HepG2 (cell line): Measurements from ENCODE around the gene HAUS7. TPM values are rescaled to one million over a fixed set of nuclear protein-coding genes. Genes with fewer than 3 reads are reported as not detected.

ENCODE experiments used
- ATAC-seq: fragments of 200-7000 bp; cut with Tn5 transposase; 3 replicates; pipeline ENCODE4 v1.9.1; 2020; ENCODE audit warnings: mild to moderate bottlenecking, moderate library complexity
- BruUV-seq: library from RNA; stranded (reverse); fragments of 400-500 nt; replicated peaks from 2 replicates; lab custom pipeline; 2021; lab: Mats Ljungman, UMichigan
- CTCF ChIA-PET: fragments of 300-600 bp; formaldehyde crosslinking; extraction: SDS; loops from one replicate; lab custom pipeline; 2021; ENCODE audit warnings: low total read pairs, inconsistent platforms, low intra/inter-chr PET ratio; lab: Yijun Ruan, JAX
- POLR2A ChIA-PET: fragments of 350-600 bp; sonication (Branson Sonifier 250); formaldehyde crosslinking; loops from one replicate; lab custom pipeline; 2020; ENCODE audit warnings: antibody characterized with exemption, inconsistent platforms; lab: Yijun Ruan, JAX
- DNase-seq: peaks from one replicate; pipeline ENCODE4 v3.0.0-alpha.2; 2015; ENCODE audit warnings: low spot score
- FAIRE-seq: peaks from 3 replicates; lab custom pipeline; 2011; peaks lifted over from hg19 to GRCh38; lab: Jason Lieb, UNC
- H2AFZ ChIP-seq: one replicate; pipeline ENCODE4 v1.6.1; 2011; ENCODE audit warnings: low read length, inconsistent platforms
- H3K27ac ChIP-seq: fragments of 300-600 bp; 3 replicates; pipeline ENCODE4 v1.8.0; 2011; ENCODE audit warnings: mixed run types, mild to moderate bottlenecking, mixed read lengths, low read length, inconsistent platforms; ENCODE audit not compliant: insufficient read depth; ENCODE audit errors: extremely low read length
- H3K27me3 ChIP-seq, 2 experiments: fragments of 200-600 bp in 1 of 2; 2 replicates in 1 of 2; 3 replicates in 1 of 2; pipeline versions ENCODE4 v1.6.0 to v1.8.0; 2011; ENCODE audit warnings: low read length in 2 of 2, mild to moderate bottlenecking in 2 of 2, moderate library complexity in 2 of 2, inconsistent platforms in 1 of 2; ENCODE audit not compliant: insufficient read depth in 2 of 2, control insufficient read depth in 1 of 2
- H3K36me3 ChIP-seq, 2 experiments: fragments of 200-600 bp in 1 of 2; replicated peaks in 1 of 2; 2 replicates in 1 of 2; 3 replicates in 1 of 2; pipeline versions ENCODE4 v1.5.1 to v1.8.0; 2011; ENCODE audit warnings: low read length in 2 of 2, inconsistent platforms in 1 of 2; ENCODE audit not compliant: insufficient read depth in 2 of 2, control insufficient read depth in 1 of 2
- H3K4me1 ChIP-seq: 2 replicates; pipeline ENCODE4 v1.5.1; 2012; ENCODE audit warnings: low read length, inconsistent platforms; ENCODE audit not compliant: insufficient read depth
- H3K4me2 ChIP-seq: 2 replicates; pipeline ENCODE4 v1.6.0; 2011; ENCODE audit warnings: low read depth, low read length, inconsistent platforms
- H3K4me3 ChIP-seq, 3 experiments: fragments of 200-600 bp in 1 of 3; sonication (generic), shearing (Covaris generic) in 1 of 3; replicated peaks in 1 of 3; 2 replicates each; pipeline ENCODE4 v1.5.1; 2011 to 2016; ENCODE audit warnings: low read length in 3 of 3, inconsistent platforms in 2 of 3, low read depth in 2 of 3, mild to moderate bottlenecking in 2 of 3, control low read depth in 1 of 3, mixed read lengths in 1 of 3; ENCODE audit not compliant: insufficient read depth in 1 of 3
- H3K79me2 ChIP-seq: one replicate; pipeline ENCODE4 v1.6.1; 2011; ENCODE audit warnings: low read length, inconsistent platforms; ENCODE audit not compliant: insufficient read depth
- H3K9ac ChIP-seq: 2 replicates; pipeline ENCODE4 v1.6.0; 2011; ENCODE audit warnings: mild to moderate bottlenecking, low read depth, low read length, inconsistent platforms; ENCODE audit not compliant: insufficient read depth
- H3K9me3 ChIP-seq: 2 replicates; pipeline ENCODE4 v1.5.1; 2012; ENCODE audit warnings: mild to moderate bottlenecking, low read length
- H4K20me1 ChIP-seq: 2 replicates; pipeline ENCODE4 v1.6.0; 2011; ENCODE audit warnings: inconsistent platforms, mild to moderate bottlenecking, low read length, moderate library complexity; ENCODE audit not compliant: insufficient read depth
- HNRNPL ChIP-seq: fragments of 200-400 bp; formaldehyde crosslinking; IDR thresholded peaks from 2 replicates; pipeline ENCODE4 v1.6.1; 2017; ENCODE audit warnings: mild to moderate bottlenecking, low read depth, low read length
- NFE2 ChIP-seq: sonication (generic); formaldehyde crosslinking; IDR thresholded peaks from 2 replicates; pipeline ENCODE4 v1.4.0; 2020; ENCODE audit warnings: missing genetic modification reagents
- POLR2AphosphoS2 ChIP-seq: IDR thresholded peaks from 2 replicates; pipeline ENCODE4 v1.6.1; 2011; ENCODE audit warnings: low read depth, low read length, improper control_type of control experiment
- TAF15 ChIP-seq: fragments of 200-400 bp; formaldehyde crosslinking; IDR thresholded peaks from one replicate; pipeline ENCODE4 v1.6.1; 2018; ENCODE audit warnings: mild to moderate bottlenecking, low read depth, low read length; ENCODE audit not compliant: poor library complexity, severe bottlenecking
- U2AF2 ChIP-seq: fragments of 200-400 bp; formaldehyde crosslinking; IDR thresholded peaks from 2 replicates; pipeline ENCODE4 v1.6.1; 2017; ENCODE audit warnings: low read depth, mild to moderate bottlenecking, low read length
- YY1 ChIP-seq: IDR thresholded peaks from 2 replicates; pipeline ENCODE4 v1.6.1; 2011; ENCODE audit warnings: low read length, low read depth, moderate library complexity, mild to moderate bottlenecking; ENCODE audit not compliant: insufficient read depth, insufficient replicate concordance
- ZFX ChIP-seq: sonication (generic); formaldehyde crosslinking; IDR thresholded peaks from 2 replicates; pipeline ENCODE4 v1.4.0; 2020; ENCODE audit warnings: mild to moderate bottlenecking, low read depth, missing genetic modification reagents, moderate library complexity
- whole genome bisulfite sequencing: methylation state at CpG from one replicate; pipeline ENCODE4 v1.1.6; 2017; ENCODE audit warnings: low lambda C conversion rate; 5-methylcytosine and 5-hydroxymethylcytosine counted together
- in situ Hi-C: cut with HindIII; loops from 2 replicates; pipeline ENCODE4 v1.10.0; 2017; ENCODE audit warnings: low pct_unique_long_range_greater_than_20kb; ENCODE audit not compliant: extremely low pct_ligation_motif_present
- intact Hi-C: fragments of 100-400 bp; cut with micrococcal nuclease; formaldehyde crosslinking; loops from one replicate; pipeline ENCODE4 v1.10.0; 2022; ENCODE audit not compliant: unreplicated experiment
- polyA plus RNA-seq, 8 experiments: library from polyadenylated mRNA; depleted of rRNA in 3 of 8; stranded (reverse) in 7 of 8; unstranded in 1 of 8; fragments of >200 nt; fragmentation: Illumina TruSeq in 4 of 8; extraction: Trizol in 4 of 8; gene quantifications; 2 replicates each; pipeline versions ENCODE4 v1.2.1 to v1.2.3, GENCODE V29; 2011 to 2016; ENCODE audit warnings: low read depth in 4 of 8, missing spikeins in 1 of 8, mixed read lengths in 1 of 8; ENCODE audit not compliant: insufficient read depth in 1 of 8
- total RNA-seq, 5 experiments: library from RNA; depleted of rRNA; stranded (reverse); fragments of >200 nt; fragmentation: Illumina TruSeq; extraction: Trizol; gene quantifications; 2 replicates each; pipeline ENCODE4 v1.2.3, GENCODE V29; 2016; ENCODE audit warnings: low read depth in 1 of 5
- TF ChIP-seq, protein P1 (sequence below): sonication (generic); formaldehyde crosslinking; IDR thresholded peaks from 2 replicates; pipeline ENCODE4 v1.5.1; 2020; ENCODE audit warnings: mild to moderate bottlenecking, missing genetic modification reagents, moderate library complexity
- TF ChIP-seq, protein P2 (sequence below): IDR thresholded peaks from 2 replicates; pipeline ENCODE4 v1.6.1; 2012; ENCODE audit warnings: inconsistent platforms

HAUS7 gene
- total and polyA plus RNA-seq, 2 of the 13 experiments (the other 11 are each of a cell fraction or from before 2014, with no cell fraction given) = 10.9 to 42.4 TPM

DNA sequence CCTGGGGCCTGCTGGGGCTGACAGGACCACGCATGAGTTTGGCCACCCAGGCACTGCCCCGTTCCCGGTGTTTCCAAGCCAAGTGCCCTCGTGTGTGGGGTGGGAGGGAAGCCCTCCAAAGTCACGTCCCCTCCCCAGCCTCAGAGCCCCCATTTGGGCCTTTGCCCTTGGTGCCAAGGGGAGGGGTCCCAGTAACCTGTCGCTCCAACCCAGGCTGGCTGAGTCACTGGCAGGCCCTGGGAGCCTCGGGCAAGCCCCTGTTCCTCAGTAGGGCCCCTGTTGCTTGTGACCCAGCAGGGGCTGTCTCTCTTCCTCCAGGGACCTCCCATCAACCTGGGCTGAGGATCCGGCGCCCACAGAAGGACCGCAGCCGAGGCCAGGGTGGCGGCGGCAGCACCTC is 10.7 kb upstream of the HAUS7 start:
- WGBS = no CpG with 5 or more reads among the region's 13 CpGs
- no peak overlapping the region for H3K9ac ChIP-seq
- no peak for FAIRE-seq

DNA sequence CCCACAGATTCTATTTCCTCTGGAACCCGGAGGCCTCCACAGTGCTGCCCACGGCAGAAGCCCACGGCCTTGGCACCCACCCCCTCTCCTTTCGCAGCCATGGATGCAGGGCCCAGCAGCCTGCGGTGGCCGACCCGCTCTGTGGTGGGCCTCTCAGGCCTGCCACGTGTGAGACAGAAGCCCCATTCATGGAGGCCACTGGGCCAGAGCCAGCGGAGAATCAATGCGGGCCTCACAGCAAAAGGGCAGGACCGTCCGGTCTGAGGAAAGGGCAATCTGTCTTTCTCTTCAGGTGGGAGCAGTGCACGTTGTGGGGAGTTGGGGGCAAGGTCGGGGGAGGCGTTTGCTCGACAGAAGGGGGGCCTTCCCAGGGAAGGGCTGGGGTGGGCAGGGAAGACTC is 8.4 kb upstream of the HAUS7 start:
- ATAC-seq = peak; percentile 39
- Histone ChIP-seq H3K4me1 (peaks cover 24% of the 10 kb centered on the region), H3K9ac (no peak overlapping the region), H3K36me3 (no peaks in the 10 kb centered on the region), H4K20me1 (no peaks in the 10 kb centered on the region), H3K4me2 (no peak overlapping the region), H3K4me3 (no peak overlapping the region), H3K27me3 (peaks cover 2 to 5% of the 10 kb centered on the region in 2 experiments; a peak in 2 of 5 replicates), H2AFZ (no peak overlapping the region), H3K79me2 (no peaks in the 10 kb centered on the region), H3K9me3 (no peaks in the 10 kb centered on the region), H3K27ac (no peak overlapping the region)
- no peak for DNase-seq
- TF ChIP-seq ZFX (CRISPR knock-in tag) = 0 out of 2 replicates have a peak, but pooled peaks have one; percentile 24
- TF ChIP-seq, protein P1, sequence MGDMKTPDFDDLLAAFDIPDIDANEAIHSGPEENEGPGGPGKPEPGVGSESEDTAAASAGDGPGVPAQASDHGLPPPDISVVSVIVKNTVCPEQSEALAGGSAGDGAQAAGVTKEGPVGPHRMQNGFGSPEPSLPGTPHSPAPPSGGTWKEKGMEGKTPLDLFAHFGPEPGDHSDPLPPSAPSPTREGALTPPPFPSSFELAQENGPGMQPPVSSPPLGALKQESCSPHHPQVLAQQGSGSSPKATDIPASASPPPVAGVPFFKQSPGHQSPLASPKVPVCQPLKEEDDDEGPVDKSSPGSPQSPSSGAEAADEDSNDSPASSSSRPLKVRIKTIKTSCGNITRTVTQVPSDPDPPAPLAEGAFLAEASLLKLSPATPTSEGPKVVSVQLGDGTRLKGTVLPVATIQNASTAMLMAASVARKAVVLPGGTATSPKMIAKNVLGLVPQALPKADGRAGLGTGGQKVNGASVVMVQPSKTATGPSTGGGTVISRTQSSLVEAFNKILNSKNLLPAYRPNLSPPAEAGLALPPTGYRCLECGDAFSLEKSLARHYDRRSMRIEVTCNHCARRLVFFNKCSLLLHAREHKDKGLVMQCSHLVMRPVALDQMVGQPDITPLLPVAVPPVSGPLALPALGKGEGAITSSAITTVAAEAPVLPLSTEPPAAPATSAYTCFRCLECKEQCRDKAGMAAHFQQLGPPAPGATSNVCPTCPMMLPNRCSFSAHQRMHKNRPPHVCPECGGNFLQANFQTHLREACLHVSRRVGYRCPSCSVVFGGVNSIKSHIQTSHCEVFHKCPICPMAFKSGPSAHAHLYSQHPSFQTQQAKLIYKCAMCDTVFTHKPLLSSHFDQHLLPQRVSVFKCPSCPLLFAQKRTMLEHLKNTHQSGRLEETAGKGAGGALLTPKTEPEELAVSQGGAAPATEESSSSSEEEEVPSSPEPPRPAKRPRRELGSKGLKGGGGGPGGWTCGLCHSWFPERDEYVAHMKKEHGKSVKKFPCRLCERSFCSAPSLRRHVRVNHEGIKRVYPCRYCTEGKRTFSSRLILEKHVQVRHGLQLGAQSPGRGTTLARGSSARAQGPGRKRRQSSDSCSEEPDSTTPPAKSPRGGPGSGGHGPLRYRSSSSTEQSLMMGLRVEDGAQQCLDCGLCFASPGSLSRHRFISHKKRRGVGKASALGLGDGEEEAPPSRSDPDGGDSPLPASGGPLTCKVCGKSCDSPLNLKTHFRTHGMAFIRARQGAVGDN (CRISPR knock-in tag) = peak; percentile 56
- TF ChIP-seq, protein P2, sequence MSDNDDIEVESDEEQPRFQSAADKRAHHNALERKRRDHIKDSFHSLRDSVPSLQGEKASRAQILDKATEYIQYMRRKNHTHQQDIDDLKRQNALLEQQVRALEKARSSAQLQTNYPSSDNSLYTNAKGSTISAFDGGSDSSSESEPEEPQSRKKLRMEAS = peak; percentile 69; the same call in 1 of the 2 replicates
- peak; percentile 12 for TF ChIP-seq YY1
- no peak for TF ChIP-seq U2AF2
- no peak for TF ChIP-seq POLR2AphosphoS2
- WGBS = no CpG with 5 or more reads among the region's 16 CpGs
- intact Hi-C loops = no loop called here
- in situ Hi-C loops = no loop called here
- ChIA-PET CTCF (no interaction called here), POLR2A (no interaction called here)
- FAIRE-seq = no peak
- no TSS peak for BruUV-seq

More for the DNA sequence above, 10.7 kb upstream of the HAUS7 start:
- H3K4me2 ChIP-seq = no peak overlapping the region
- ATAC-seq (no peak), DNase-seq (no peak)
- TF ChIP-seq HNRNPL (no peak), TAF15 (no peak), NFE2 (no peak)
- no peak overlapping the region for H3K4me3 ChIP-seq
- H3K4me1 ChIP-seq = peaks cover 32% of the 10 kb centered on the region
- H3K27ac ChIP-seq = no peak overlapping the region
- H4K20me1 ChIP-seq = no peaks in the 10 kb centered on the region
- H2AFZ ChIP-seq = no peak overlapping the region
- H3K9me3 ChIP-seq = no peaks in the 10 kb centered on the region
- no peaks in the 10 kb centered on the region for H3K36me3 ChIP-seq
- intact Hi-C loops (no loop called here), in situ Hi-C loops (no loop called here)
- peaks cover 5 to 6% of the 10 kb centered on the region in 2 experiments; a peak in 2 of 5 replicates for H3K27me3 ChIP-seq
- BruUV-seq = no TSS peak
- ChIA-PET POLR2A (no interaction called here), CTCF (no interaction called here)
- no peaks in the 10 kb centered on the region for H3K79me2 ChIP-seq
